ENCODE results near the gene ZNF320.
"Not testable (repeated sequence)": the region's sequence is repeated elsewhere in the genome, so short reads cannot be mapped to it uniquely, and the experiment has no call there.

Gene ZNF320

GRCh38 chr19:52917531-52917930, 20.1 kb upstream of the ZNF320 start:
- DNase-seq = no peak

GRCh38 chr19:52910648-52911047, 13.2 kb upstream of the ZNF320 start:
- DNase-seq = no peak

- DNase-seq = not testable (repeated sequence)
Observed at GRCh38 chr19:52904052-52904780, 6.8 kb upstream of the ZNF320 start.

- DNase-seq = no peak
Observed at GRCh38 chr19:52901842-52902241, 4.4 kb upstream of the ZNF320 start.

GRCh38 chr19:52898596-52898995, 1.2 kb upstream of the ZNF320 start:
- not testable (repeated sequence) for DNase-seq

- DNase-seq = no peak
Observed at GRCh38 chr19:52898101-52898500, 666 bp upstream of the ZNF320 start.

GRCh38 chr19:52896431-52897137, 851 bp downstream of the ZNF320 start:
- DNase-seq = no peak

GRCh38 chr19:52891336-52891735, 6.1 kb downstream of the ZNF320 start:
- no peak for DNase-seq

GRCh38 chr19:52889931-52890330, 7.5 kb downstream of the ZNF320 start:
- DNase-seq = no peak

- DNase-seq = no peak
Observed at GRCh38 chr19:52889076-52889475, 8.4 kb downstream of the ZNF320 start.

- no peak for DNase-seq
Observed at GRCh38 chr19:52880895-52881389, 16.5 kb downstream of the ZNF320 start.

- not testable (repeated sequence) for DNase-seq
Observed at GRCh38 chr19:52872996-52873395, 24.4 kb downstream of the ZNF320 start.

GRCh38 chr19:52871466-52871865, 26.0 kb downstream of the ZNF320 start:
- no peak for DNase-seq

GRCh38 chr19:52868031-52868430, 29.4 kb downstream of the ZNF320 start:
- not testable (repeated sequence) for DNase-seq

GRCh38 chr19:52857378-52858191, 39.9 kb downstream of the ZNF320 start, which contains the start of gene ZNF468:
TSS of gene ZNF468 (minus strand) at chr19:52857619. CDS start at chr19:52854272, 3,347 bp downstream.
- not testable (repeated sequence) for DNase-seq

GRCh38 chr19:52856540-52857377, 40.7 kb downstream of the ZNF320 start:
- not testable (repeated sequence) for DNase-seq

All from NCI-H1048 (cell line).